GM18502 (cell line): Measurements from ENCODE around the gene GAPDH.
"Not testable (repeated sequence)": the region's sequence is repeated elsewhere in the genome, so short reads cannot be mapped to it uniquely, and the experiment has no call there.

Experiments used
- ATAC-seq: cut with Tn5 transposase; IDR thresholded peaks from one replicate; pipeline ENCODE4 v1.9.1; 2021; ENCODE audit warnings: mild to moderate bottlenecking; ENCODE audit not compliant: unreplicated experiment, poor library complexity

The GAPDH gene

GRCh38 chr12:6558014-6558760, 23.9 kb downstream of the GAPDH start:
- not testable (repeated sequence) for ATAC-seq

- no peak for ATAC-seq
Observed at GRCh38 chr12:6559500-6559899, 25.2 kb downstream of the GAPDH start.

GRCh38 chr12:6560501-6561205, 26.3 kb downstream of the GAPDH start:
- no peak for ATAC-seq

GRCh38 chr12:6562881-6563280, 28.6 kb downstream of the GAPDH start:
- no peak for ATAC-seq

GRCh38 chr12:6563448-6564050, 29.2 kb downstream of the GAPDH start:
- no peak for ATAC-seq

- peak; percentile 5 for ATAC-seq
Observed at GRCh38 chr12:6567112-6567670, 32.9 kb downstream of the GAPDH start.

- no peak for ATAC-seq
Observed at GRCh38 chr12:6569312-6569711, 35.0 kb downstream of the GAPDH start.

- no peak for ATAC-seq
Observed at GRCh38 chr12:6569786-6570185, 35.5 kb downstream of the GAPDH start.

GRCh38 chr12:6570264-6570887, 36.1 kb downstream of the GAPDH start:
- no peak for ATAC-seq

- no peak for ATAC-seq
Observed at GRCh38 chr12:6573001-6573400, 38.7 kb downstream of the GAPDH start.

GRCh38 chr12:6574576-6575295, 40.4 kb downstream of the GAPDH start:
- ATAC-seq: no peak

- no peak for ATAC-seq
Observed at GRCh38 chr12:6575648-6576047, 41.3 kb downstream of the GAPDH start.

- no peak for ATAC-seq
Observed at GRCh38 chr12:6582196-6582595, 47.9 kb downstream of the GAPDH start.

GRCh38 chr12:6582959-6583358, 48.6 kb downstream of the GAPDH start:
- no peak for ATAC-seq

GRCh38 chr12:6584293-6584692, 50.0 kb downstream of the GAPDH start:
- no peak for ATAC-seq

- ATAC-seq: not testable (repeated sequence)
Observed at GRCh38 chr12:6586569-6586968, 52.3 kb downstream of the GAPDH start.
